Thoracic aorta (tissue), 2 donors: ENCODE data around the gene PBXIP1. TPM values are rescaled to one million over a fixed set of nuclear protein-coding genes. Genes with fewer than 3 reads are reported as not detected.
"Not testable (repeated sequence)": the region's sequence is repeated elsewhere in the genome, so short reads cannot be mapped to it uniquely, and the experiment has no call there.

Experiments
- ATAC-seq: fragments of 150-250 bp; one replicate; pipeline ENCODE4 v1.8.0; 2017; ENCODE audit warnings: low read depth; ENCODE audit not compliant: insufficient number of reproducible peaks, low FRiP score
- DNase-seq: peaks from one replicate; pipeline ENCODE4 v3.0.0-alpha.2; 2020; ENCODE audit warnings: low spot score
- H3K27ac ChIP-seq, 2 donors: fragments of 200-600 bp; sonication (generic); 1 replicate in 1 of 2; 2 replicates in 1 of 2; pipeline ENCODE4 v1.5.1; 2016; ENCODE audit warnings: mild to moderate bottlenecking in 2 of 2, moderate library complexity in 2 of 2
- H3K27me3 ChIP-seq: fragments of 200-600 bp; sonication (generic); replicated peaks from 2 replicates; pipeline ENCODE4 v1.6.0; 2016; ENCODE audit warnings: mild to moderate bottlenecking; ENCODE audit not compliant: insufficient read depth
- H3K36me3 ChIP-seq: fragments of 200-600 bp; sonication (generic); one replicate; pipeline ENCODE4 v1.5.1; 2016
- H3K4me1 ChIP-seq, 2 donors: fragments of 200-600 bp; sonication (generic); 1 replicate in 1 of 2; 2 replicates in 1 of 2; pipeline versions ENCODE4 v1.5.1 to v1.6.0; 2016; ENCODE audit warnings: low read depth in 2 of 2, mild to moderate bottlenecking in 1 of 2; ENCODE audit not compliant: control insufficient read depth in 1 of 2
- H3K4me3 ChIP-seq: fragments of 200-600 bp; sonication (generic); 2 replicates; pipeline ENCODE4 v1.5.1; 2016; ENCODE audit warnings: mild to moderate bottlenecking
- H3K9me3 ChIP-seq: fragments of 200-600 bp; sonication (generic); 2 replicates; pipeline ENCODE4 v1.5.1; 2016
- CTCF ChIP-seq: fragments of 200-600 bp; sonication (generic); IDR thresholded peaks from one replicate; pipeline ENCODE4 v1.5.1; 2019; ENCODE audit warnings: antibody characterized with exemption
- total RNA-seq, 2 donors: library from RNA; depleted of rRNA; stranded (reverse); fragments of >200 nt; gene quantifications; one replicate each; pipeline versions ENCODE4 v1.1.0 to v1.2.3, GENCODE V29; 2016

Gene PBXIP1
- total RNA-seq, 2 donors from 2014 or later, result 185 to 227 TPM

GRCh38 chr1:154998201-154998780, 42.4 kb upstream of the PBXIP1 start:
- Histone ChIP-seq H3K27ac (no peak overlapping the region), H3K4me1 (peaks cover 13 to 17% of the 10 kb centered on the region in 2 donors), H3K27me3 (no peaks in the 10 kb centered on the region), H3K4me3 (no peak overlapping the region), H3K36me3 (no peaks in the 10 kb centered on the region), H3K9me3 (no peaks in the 10 kb centered on the region)
- ATAC-seq (no peak), DNase-seq (no peak)
- no peak for TF ChIP-seq CTCF

- Histone ChIP-seq H3K9me3 (no peaks in the 10 kb centered on the region), H3K27me3 (no peaks in the 10 kb centered on the region), H3K4me3 (no peak overlapping the region), H3K27ac (no peak overlapping the region), H3K4me1 (peaks cover 13 to 17% of the 10 kb centered on the region in 2 donors), H3K36me3 (no peaks in the 10 kb centered on the region)
- no peak for TF ChIP-seq CTCF
- ATAC-seq, result no peak
- DNase-seq, result no peak
These were observed 41.2 kb upstream of the PBXIP1 start for GRCh38 chr1:154996966-154997701.

- not testable (repeated sequence) for H3K4me3 ChIP-seq, ATAC-seq, H3K27ac ChIP-seq, H3K36me3 ChIP-seq, H3K27me3 ChIP-seq, DNase-seq, H3K9me3 ChIP-seq
- TF ChIP-seq CTCF, result peak; percentile 34
- H3K4me1 ChIP-seq, result peaks cover 13 to 17% of the 10 kb centered on the region in 2 donors
These were observed 39.5 kb upstream of the PBXIP1 start for GRCh38 chr1:154995301-154995983.

DNA sequence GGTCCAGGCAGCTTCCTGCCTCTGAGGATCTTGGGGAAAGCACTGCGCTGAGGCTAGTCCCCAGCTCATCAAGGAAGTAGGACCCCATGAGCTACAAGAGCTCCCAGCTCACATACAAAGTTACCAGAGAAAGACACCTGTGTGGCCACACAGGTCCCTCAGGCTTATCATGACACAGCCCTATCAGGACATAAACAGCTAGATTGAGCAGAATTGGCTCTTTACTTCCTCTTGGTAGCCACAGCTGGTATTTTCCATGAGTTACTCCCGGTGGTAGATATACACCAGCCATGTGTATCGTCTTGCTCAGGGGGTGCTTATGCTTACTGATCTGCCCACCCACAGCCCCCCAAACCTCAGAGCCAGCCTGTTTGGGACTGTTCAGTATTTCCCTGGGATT, 38.7 kb upstream of the PBXIP1 start:
- peaks cover 6% of the 10 kb centered on the region for H3K36me3 ChIP-seq
- TF ChIP-seq CTCF, result no peak
- no peak overlapping the region for H3K27ac ChIP-seq
- no peaks in the 10 kb centered on the region for H3K9me3 ChIP-seq
- H3K4me3 ChIP-seq, result no peak overlapping the region
- DNase-seq (no peak), ATAC-seq (no peak)
- no peaks in the 10 kb centered on the region for H3K27me3 ChIP-seq
- peaks cover 7 to 10% of the 10 kb centered on the region in 2 donors for H3K4me1 ChIP-seq

DNA sequence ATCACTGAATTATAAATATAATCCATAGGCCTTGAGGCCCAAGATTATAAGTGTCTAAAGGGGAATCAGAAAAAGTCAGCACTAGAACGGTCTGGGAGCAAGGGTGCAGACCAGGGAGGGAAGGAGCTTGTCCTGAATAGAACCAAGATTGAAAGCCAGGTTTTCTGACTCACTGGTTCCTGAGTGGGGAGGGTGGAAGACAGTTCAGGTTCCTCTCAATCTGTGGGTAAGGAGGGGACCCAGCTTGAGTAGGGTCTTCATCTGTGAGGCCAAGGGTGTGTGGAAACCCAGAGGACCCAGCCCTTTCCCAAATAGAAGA, 38.3 kb upstream of the PBXIP1 start:
- Histone ChIP-seq H3K4me3 (no peak overlapping the region), H3K27ac (no peak overlapping the region), H3K9me3 (no peaks in the 10 kb centered on the region), H3K4me1 (peaks cover 3 to 6% of the 10 kb centered on the region in 2 donors), H3K27me3 (no peaks in the 10 kb centered on the region), H3K36me3 (peaks cover 6% of the 10 kb centered on the region)
- no peak for TF ChIP-seq CTCF
- no peak for ATAC-seq
- no peak for DNase-seq
